ENCODE measurements around the gene SAT1. TPM values are rescaled to one million over a fixed set of nuclear protein-coding genes. Genes with fewer than 3 reads are reported as not detected.

SAT1 gene
- total and polyA plus RNA-seq, 4 donors = 201 to 434 (median 409) TPM

- whole genome bisulfite sequencing (ENCODE audit: insufficient coverage) = 54% methylated on average over 2 of the region's 2 CpGs
- Histone ChIP-seq H3K36me3 (ENCODE audit: control insufficient read depth, insufficient read depth, low read length) (no peaks in the 10 kb centered on the region), H3K4me3 (ENCODE audit: low read depth, low read length) (no peak overlapping the region), H3K27ac (ENCODE audit: low read depth, low read length) (no peak overlapping the region), H3K27me3 (ENCODE audit: control insufficient read depth, insufficient read depth, low read length) (peaks cover 4% of the 10 kb centered on the region), H3K4me1 (ENCODE audit: control insufficient read depth, insufficient read depth, low read length) (no peaks in the 10 kb centered on the region), H3K9me3 (ENCODE audit: control insufficient read depth, insufficient read depth, low read length) (no peaks in the 10 kb centered on the region)
- no peak for DNase-seq (ENCODE audit: low read depth in 4 of 6, low spot score in 6 of 6)
These were observed 33.4 kb upstream of the SAT1 start for GRCh38 chrX:23749576-23749975.

DNA sequence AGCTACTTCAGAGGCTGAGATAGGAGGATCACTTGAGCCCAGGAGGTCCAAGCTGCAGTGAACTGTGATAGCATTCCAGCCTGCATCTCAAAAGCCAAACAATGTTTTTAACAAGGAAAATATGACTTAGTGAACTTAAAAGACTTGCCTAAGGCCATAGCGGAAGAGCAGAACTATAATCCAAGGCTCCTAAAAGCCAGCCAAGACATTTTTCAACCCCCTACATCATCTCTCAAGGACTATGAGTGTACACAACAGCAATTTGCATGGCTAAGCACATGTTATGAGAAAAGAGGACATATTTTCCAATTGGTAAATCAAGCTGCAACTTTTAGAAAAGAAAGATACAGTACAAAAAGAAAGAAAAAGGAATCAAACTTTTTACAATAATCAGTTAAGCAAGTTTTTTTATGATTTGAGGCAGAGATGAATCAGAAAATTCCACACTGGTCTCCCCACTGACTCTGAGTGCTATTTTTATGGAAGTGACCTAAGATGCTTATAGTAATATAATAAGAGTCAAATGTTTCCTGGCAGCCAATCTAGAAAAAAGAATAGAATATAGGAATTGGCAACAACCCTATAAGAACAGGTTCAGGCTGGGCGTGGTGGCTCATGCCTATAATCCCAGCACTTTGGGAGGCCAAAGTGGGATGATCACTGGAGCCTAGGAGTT is 30.1 kb upstream of the SAT1 start:
- Histone ChIP-seq H3K36me3 (ENCODE audit: control insufficient read depth, insufficient read depth, low read length) (no peaks in the 10 kb centered on the region), H3K27me3 (ENCODE audit: control insufficient read depth, insufficient read depth, low read length) (peaks cover 4% of the 10 kb centered on the region), H3K4me3 (ENCODE audit: low read depth, low read length) (no peak overlapping the region), H3K27ac (ENCODE audit: low read depth, low read length) (no peak overlapping the region), H3K4me1 (ENCODE audit: control insufficient read depth, insufficient read depth, low read length) (no peaks in the 10 kb centered on the region), H3K9me3 (ENCODE audit: control insufficient read depth, insufficient read depth, low read length) (no peaks in the 10 kb centered on the region)
- no CpG with 5 or more reads among the region's 2 CpGs for whole genome bisulfite sequencing (ENCODE audit: insufficient coverage)
- no peak for DNase-seq (ENCODE audit: low read depth in 4 of 6, low spot score in 6 of 6)

DNA sequence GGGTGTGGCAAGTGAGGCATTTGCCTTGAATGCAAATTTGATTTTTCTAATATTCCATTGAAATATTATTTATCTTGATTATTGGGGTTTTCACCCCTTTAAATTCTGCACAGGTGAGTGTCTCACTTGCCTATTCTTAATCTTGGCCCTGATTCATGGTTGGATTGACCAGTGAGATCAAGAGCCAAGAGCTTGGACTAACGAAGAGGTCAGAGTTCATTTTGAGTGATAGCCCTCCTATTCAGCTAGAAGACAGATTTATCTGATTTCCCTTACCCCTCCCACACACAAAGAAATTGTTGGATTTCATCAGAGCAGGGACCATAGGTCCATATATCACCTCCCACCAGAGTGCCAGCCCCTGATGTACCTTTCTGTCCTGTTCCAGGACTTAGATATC is 28.3 kb upstream of the SAT1 start:
- H3K4me1 ChIP-seq (ENCODE audit: control insufficient read depth, insufficient read depth, low read length) = no peaks in the 10 kb centered on the region
- no peak for DNase-seq (ENCODE audit: low read depth in 4 of 6, low spot score in 6 of 6)
- H3K27ac ChIP-seq (ENCODE audit: low read depth, low read length) = no peak overlapping the region
- no peak overlapping the region for H3K4me3 ChIP-seq (ENCODE audit: low read depth, low read length)
- 80% methylated on average over 1 of the region's 1 CpG for WGBS (ENCODE audit: insufficient coverage)
- no peaks in the 10 kb centered on the region for H3K36me3 ChIP-seq (ENCODE audit: control insufficient read depth, insufficient read depth, low read length)
- H3K27me3 ChIP-seq (ENCODE audit: control insufficient read depth, insufficient read depth, low read length) = peaks cover under 1% of the 10 kb centered on the region
- H3K9me3 ChIP-seq (ENCODE audit: control insufficient read depth, insufficient read depth, low read length) = no peaks in the 10 kb centered on the region

GRCh38 chrX:23756165-23756564 is 26.8 kb upstream of the SAT1 start:
- Histone ChIP-seq H3K27ac (ENCODE audit: low read depth, low read length) (no peak overlapping the region), H3K4me3 (ENCODE audit: low read depth, low read length) (no peak overlapping the region), H3K36me3 (ENCODE audit: control insufficient read depth, insufficient read depth, low read length) (no peaks in the 10 kb centered on the region), H3K4me1 (ENCODE audit: control insufficient read depth, insufficient read depth, low read length) (no peaks in the 10 kb centered on the region), H3K27me3 (ENCODE audit: control insufficient read depth, insufficient read depth, low read length) (no peaks in the 10 kb centered on the region), H3K9me3 (ENCODE audit: control insufficient read depth, insufficient read depth, low read length) (no peaks in the 10 kb centered on the region)
- 0% methylated on average over 3 of the region's 4 CpGs for WGBS (ENCODE audit: insufficient coverage)
- DNase-seq (ENCODE audit: low read depth in 4 of 6, low spot score in 6 of 6) = peak in 4 of 6 donors; percentile 4 to 47 (median 18)

DNA sequence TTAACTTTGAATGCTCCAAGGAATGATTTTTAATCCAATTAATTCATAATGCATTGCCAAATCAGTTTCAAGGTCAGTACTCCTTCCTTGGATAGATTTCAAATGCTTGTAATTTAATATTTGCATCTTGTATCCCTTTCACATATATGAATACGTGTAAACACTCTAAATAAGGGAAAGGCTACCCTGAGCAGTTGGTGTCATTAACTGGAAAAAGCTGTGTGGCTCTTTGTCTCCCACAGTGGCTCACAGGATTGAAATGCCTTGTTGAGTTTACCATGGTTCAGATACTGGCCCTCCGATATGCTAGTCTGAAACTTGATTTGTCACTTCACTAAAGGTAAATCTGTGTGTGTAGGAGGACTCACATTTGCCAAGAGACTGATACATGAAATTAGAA is 23.2 kb upstream of the SAT1 start:
- no peaks in the 10 kb centered on the region for H3K27me3 ChIP-seq (ENCODE audit: control insufficient read depth, insufficient read depth, low read length)
- H3K36me3 ChIP-seq (ENCODE audit: control insufficient read depth, insufficient read depth, low read length) = no peaks in the 10 kb centered on the region
- DNase-seq (ENCODE audit: low read depth in 4 of 6, low spot score in 6 of 6) = no peak
- no peaks in the 10 kb centered on the region for H3K9me3 ChIP-seq (ENCODE audit: control insufficient read depth, insufficient read depth, low read length)
- H3K4me3 ChIP-seq (ENCODE audit: low read depth, low read length) = no peak overlapping the region
- WGBS (ENCODE audit: insufficient coverage) = no CpG with 5 or more reads among the region's 2 CpGs
- H3K4me1 ChIP-seq (ENCODE audit: control insufficient read depth, insufficient read depth, low read length) = no peaks in the 10 kb centered on the region
- H3K27ac ChIP-seq (ENCODE audit: low read depth, low read length) = no peak overlapping the region

DNA sequence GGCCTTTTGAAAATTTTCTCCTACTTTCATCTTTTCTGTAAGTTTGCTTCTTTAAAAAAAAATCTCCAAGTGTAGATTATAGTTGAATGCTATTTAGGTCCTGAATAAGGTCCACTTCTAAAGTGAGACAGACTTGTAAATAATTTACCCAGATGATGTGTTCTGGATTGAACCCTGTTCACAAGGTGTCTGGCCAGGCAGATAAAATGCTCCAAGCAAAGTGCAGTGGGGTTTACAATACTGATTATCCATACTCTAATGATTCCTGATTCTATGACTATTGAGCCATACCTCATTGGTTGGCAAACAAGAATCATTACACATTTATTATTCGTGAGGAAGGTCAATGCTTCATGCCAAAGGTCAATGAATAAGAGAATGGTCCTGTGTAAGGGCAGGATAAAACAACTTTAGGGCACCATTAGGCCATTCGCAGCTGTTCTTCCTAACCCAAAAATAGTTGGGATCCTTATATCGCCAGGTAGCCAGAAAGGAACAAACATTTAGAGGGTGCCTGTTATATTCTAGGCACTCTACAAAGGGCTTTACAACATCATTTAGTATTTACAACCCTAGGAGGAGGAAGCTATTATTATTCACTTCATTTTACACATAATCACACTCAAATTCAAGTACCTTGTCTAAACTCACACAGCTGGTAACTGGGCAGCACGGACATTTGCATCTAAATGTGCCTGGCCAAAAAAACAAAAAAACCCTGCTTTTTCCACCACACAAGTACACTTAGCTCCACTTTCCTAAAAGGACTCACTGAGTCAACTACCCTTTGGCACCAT is 18.6 kb upstream of the SAT1 start:
- H3K9me3 ChIP-seq (ENCODE audit: control insufficient read depth, insufficient read depth, low read length) = no peaks in the 10 kb centered on the region
- H3K36me3 ChIP-seq (ENCODE audit: control insufficient read depth, insufficient read depth, low read length) = no peaks in the 10 kb centered on the region
- no peak for DNase-seq (ENCODE audit: low read depth in 4 of 6, low spot score in 6 of 6)
- 40% methylated on average over 1 of the region's 4 CpGs for WGBS (ENCODE audit: insufficient coverage)
- H3K4me3 ChIP-seq (ENCODE audit: low read depth, low read length) = no peak overlapping the region
- no peaks in the 10 kb centered on the region for H3K4me1 ChIP-seq (ENCODE audit: control insufficient read depth, insufficient read depth, low read length)
- H3K27ac ChIP-seq (ENCODE audit: low read depth, low read length) = no peak overlapping the region
- H3K27me3 ChIP-seq (ENCODE audit: control insufficient read depth, insufficient read depth, low read length) = no peaks in the 10 kb centered on the region

DNA sequence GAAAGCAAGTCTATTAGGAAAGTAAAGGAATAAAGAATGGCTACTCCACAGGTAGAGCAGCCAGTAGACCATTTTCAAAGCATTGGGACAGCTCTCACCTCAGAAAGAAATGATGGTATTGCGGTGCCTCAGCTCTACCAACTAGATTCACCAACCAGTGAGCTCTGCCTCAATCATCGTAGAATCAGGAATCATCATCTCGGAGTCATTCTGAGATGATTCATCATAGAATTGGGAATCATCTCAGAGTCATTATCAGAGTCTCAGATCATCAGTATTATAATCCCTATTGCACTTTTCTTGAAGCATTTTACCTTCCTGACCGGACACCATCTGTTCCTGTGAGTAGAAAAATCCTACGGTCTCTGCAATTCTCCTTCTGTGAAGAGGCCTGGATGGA is 17.5 kb upstream of the SAT1 start:
- H3K36me3 ChIP-seq (ENCODE audit: control insufficient read depth, insufficient read depth, low read length) = no peaks in the 10 kb centered on the region
- H3K27ac ChIP-seq (ENCODE audit: low read depth, low read length) = no peak overlapping the region
- H3K9me3 ChIP-seq (ENCODE audit: control insufficient read depth, insufficient read depth, low read length) = no peaks in the 10 kb centered on the region
- no peaks in the 10 kb centered on the region for H3K27me3 ChIP-seq (ENCODE audit: control insufficient read depth, insufficient read depth, low read length)
- WGBS (ENCODE audit: insufficient coverage) = 88% methylated on average over 5 of the region's 5 CpGs
- H3K4me3 ChIP-seq (ENCODE audit: low read depth, low read length) = no peak overlapping the region
- DNase-seq (ENCODE audit: low read depth in 4 of 6, low spot score in 6 of 6) = no peak
- H3K4me1 ChIP-seq (ENCODE audit: control insufficient read depth, insufficient read depth, low read length) = no peaks in the 10 kb centered on the region

- Histone ChIP-seq H3K27ac (ENCODE audit: low read depth, low read length) (no peak overlapping the region), H3K4me1 (ENCODE audit: control insufficient read depth, insufficient read depth, low read length) (no peaks in the 10 kb centered on the region), H3K27me3 (ENCODE audit: control insufficient read depth, insufficient read depth, low read length) (no peaks in the 10 kb centered on the region), H3K36me3 (ENCODE audit: control insufficient read depth, insufficient read depth, low read length) (no peaks in the 10 kb centered on the region), H3K9me3 (ENCODE audit: control insufficient read depth, insufficient read depth, low read length) (no peaks in the 10 kb centered on the region), H3K4me3 (ENCODE audit: low read depth, low read length) (no peak overlapping the region)
- 90% methylated on average over 16 of the region's 16 CpGs for WGBS (ENCODE audit: insufficient coverage)
- DNase-seq (ENCODE audit: low read depth in 4 of 6, low spot score in 6 of 6) = no peak
These were observed 17.1 kb upstream of the SAT1 start for GRCh38 chrX:23765868-23766267.

GRCh38 chrX:23766650-23767551 is 16.1 kb upstream of the SAT1 start:
- no peaks in the 10 kb centered on the region for H3K36me3 ChIP-seq (ENCODE audit: control insufficient read depth, insufficient read depth, low read length)
- H3K4me3 ChIP-seq (ENCODE audit: low read depth, low read length) = no peak overlapping the region
- H3K9me3 ChIP-seq (ENCODE audit: control insufficient read depth, insufficient read depth, low read length) = no peaks in the 10 kb centered on the region
- H3K4me1 ChIP-seq (ENCODE audit: control insufficient read depth, insufficient read depth, low read length) = no peaks in the 10 kb centered on the region
- DNase-seq (ENCODE audit: low read depth in 4 of 6, low spot score in 6 of 6) = no peak
- no peak overlapping the region for H3K27ac ChIP-seq (ENCODE audit: low read depth, low read length)
- WGBS (ENCODE audit: insufficient coverage) = 86% methylated on average over 27 of the region's 28 CpGs
- no peaks in the 10 kb centered on the region for H3K27me3 ChIP-seq (ENCODE audit: control insufficient read depth, insufficient read depth, low read length)
